Measurements from ENCODE around the gene AFAP1.

Gene AFAP1

DNA sequence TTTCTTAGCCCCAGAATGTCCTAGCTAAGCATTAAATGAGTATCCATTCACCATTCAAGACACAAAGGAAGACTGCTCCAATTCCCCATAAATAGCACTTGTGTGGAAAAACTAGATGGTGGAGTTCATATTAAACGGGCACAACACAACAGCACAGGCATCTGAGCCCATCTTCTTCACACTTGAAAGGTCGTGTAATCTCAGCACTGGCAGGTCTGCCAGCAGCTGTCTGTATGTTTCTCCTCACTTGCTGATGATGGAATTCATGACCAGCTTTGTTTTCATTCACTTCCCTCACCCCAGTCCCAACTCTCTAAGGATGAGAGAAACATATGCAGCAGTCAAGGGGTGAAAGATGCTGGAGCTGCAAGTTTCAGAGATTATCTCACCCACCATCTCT, 148.7 kb downstream of the AFAP1 start:
- in situ Hi-C loops (cut with MboI; ENCODE audit: low sequenced_read_pairs) = no loop called here

GRCh38 chr4:7790023-7790422, 149.6 kb downstream of the AFAP1 start:
- in situ Hi-C loops (cut with MboI; ENCODE audit: low sequenced_read_pairs) = no loop called here

DNA sequence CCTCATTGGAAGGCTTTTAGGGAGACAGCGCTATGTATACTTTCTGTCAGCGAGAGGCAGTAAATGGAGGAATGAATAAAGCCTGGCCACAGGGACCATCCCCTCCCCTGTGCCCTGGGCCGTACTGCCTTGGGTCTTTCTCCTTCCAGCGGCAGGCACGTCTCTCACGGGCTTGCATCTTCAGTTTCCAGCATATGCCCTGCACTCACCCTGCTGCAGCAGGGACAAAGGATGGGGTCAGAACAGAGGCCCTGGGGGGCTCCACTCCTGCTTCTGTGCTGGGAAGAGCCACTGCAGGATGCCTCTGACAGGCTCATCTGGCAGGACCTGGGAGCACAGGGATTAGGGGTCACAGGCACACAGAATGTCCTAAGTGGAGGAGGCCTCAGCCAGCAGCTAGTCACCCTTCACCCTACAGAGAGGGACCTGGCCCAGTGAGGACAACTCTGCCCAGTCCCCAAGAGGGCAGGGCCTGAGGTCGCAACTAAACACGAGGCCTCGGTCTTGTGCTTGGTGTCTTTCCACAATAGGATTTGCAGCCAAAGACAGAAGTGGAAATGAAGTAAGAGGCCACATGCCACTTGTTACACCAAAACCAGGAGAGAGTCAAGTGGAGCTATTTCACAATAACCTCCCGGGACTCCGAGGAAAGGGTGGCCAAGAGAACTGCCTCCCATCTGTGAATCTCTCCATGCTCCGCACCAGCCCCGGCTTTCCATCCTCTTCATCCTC, 150.8 kb downstream of the AFAP1 start:
- in situ Hi-C loops (cut with MboI; ENCODE audit: low sequenced_read_pairs) = no loop called here

DNA sequence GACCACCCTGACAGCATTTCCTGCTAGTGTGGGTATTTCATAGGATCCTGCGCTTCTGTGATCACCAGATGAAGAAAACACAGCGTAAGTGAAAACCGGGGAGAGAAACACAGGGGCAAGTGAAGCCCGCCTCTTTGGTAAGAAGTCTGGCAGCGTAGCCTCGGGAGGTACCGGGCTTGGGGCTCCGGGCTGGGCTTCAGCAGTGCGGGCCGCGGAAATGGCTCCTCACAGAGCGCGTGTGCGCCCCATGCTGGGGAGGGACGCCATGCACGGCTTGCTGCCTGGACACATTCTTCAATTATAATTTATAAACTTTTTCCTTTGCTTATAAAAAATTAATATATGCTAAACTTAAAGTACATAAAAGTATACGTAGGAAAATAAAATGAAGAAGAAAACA, 151.5 kb downstream of the AFAP1 start:
- in situ Hi-C loops (cut with MboI; ENCODE audit: low sequenced_read_pairs) = no loop called here

GRCh38 chr4:7787681-7788141, 151.9 kb downstream of the AFAP1 start:
- in situ Hi-C loops (cut with MboI; ENCODE audit: low sequenced_read_pairs) = no loop called here

GRCh38 chr4:7787067-7787466, 152.6 kb downstream of the AFAP1 start:
- in situ Hi-C loops (cut with MboI; ENCODE audit: low sequenced_read_pairs) = no loop called here

DNA sequence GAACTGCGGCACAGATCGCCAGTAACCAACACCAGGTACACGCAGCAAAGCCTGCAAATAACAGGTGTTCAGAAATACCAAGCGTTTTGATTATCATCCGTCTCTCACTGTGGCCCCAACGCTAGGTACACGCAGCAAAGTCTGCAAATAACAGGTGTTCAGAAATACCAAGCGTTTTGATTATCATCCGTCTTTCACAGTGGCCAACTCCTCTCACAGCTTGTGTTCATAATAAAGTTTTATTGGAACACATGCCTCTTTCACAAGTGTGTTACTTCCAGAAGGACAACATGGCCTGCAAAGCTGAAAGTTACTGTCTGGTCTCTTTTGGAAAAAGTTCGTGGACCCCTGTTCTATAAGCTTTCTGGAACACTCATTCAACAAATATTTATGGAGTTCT, 153.1 kb downstream of the AFAP1 start:
- in situ Hi-C loops (cut with MboI; ENCODE audit: low sequenced_read_pairs) = no loop called here

- in situ Hi-C loops (cut with MboI; ENCODE audit: low sequenced_read_pairs) = no loop called here
These were observed 153.6 kb downstream of the AFAP1 start for GRCh38 chr4:7786040-7786439.

GRCh38 chr4:7785017-7785416, 154.6 kb downstream of the AFAP1 start:
- in situ Hi-C loops (cut with MboI; ENCODE audit: low sequenced_read_pairs) = no loop called here

- in situ Hi-C loops (cut with MboI; ENCODE audit: low sequenced_read_pairs) = no loop called here
These were observed 155.4 kb downstream of the AFAP1 start for GRCh38 chr4:7784131-7784870.

DNA sequence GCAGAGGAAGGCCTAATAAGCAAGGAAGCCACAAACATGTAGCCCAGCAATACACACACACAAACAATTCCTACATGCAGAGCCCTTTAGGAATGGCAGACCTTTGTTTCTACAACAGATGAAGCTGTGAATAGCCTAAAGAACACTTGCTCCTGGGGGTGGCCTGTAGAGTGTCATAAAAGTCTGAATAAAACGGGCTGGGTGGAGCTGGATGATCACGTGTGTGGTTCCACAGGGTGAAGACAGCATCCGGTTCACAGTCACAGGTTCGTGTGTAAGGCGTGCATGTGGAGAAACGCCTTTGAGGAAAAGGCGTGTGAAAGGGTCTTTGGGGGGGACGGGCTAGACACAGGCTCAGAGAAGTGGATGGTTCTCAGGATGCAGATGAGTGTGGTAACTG, 156.1 kb downstream of the AFAP1 start:
- in situ Hi-C loops (cut with MboI; ENCODE audit: low sequenced_read_pairs) = no loop called here

GRCh38 chr4:7782783-7783182, 156.9 kb downstream of the AFAP1 start:
- in situ Hi-C loops (cut with MboI; ENCODE audit: low sequenced_read_pairs) = no loop called here

- in situ Hi-C loops (cut with MboI; ENCODE audit: low sequenced_read_pairs) = no loop called here
These were observed 157.7 kb downstream of the AFAP1 start for GRCh38 chr4:7781993-7782392.

GRCh38 chr4:7781366-7781765, 158.3 kb downstream of the AFAP1 start:
- in situ Hi-C loops (cut with MboI; ENCODE audit: low sequenced_read_pairs) = no loop called here

DNA sequence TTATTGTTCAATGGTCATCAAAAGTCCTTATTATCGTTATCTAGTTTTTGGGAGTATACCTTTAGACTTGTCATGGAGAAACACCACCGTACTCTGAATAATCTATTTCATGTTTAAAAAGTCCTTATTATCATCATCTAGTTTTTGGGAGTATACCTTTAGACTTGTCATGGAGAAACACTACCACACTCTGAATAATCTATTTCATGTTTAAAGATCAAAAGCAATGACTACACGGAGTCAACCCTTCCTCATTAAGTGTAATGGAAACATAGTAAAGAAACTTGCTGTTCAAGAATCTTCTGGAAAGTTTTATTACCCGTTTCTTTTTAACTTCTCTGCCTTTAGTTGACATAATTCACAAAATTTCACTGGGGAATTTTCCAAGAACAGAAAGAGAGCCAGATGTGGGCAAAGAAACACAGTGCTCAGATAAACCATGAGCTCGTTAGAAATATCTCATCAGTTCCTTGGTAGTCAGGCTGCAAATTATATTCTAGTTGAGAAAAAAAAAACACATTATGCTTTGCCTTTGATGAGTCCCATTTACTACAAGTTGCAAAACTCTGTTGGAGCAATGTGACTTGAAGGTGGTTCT, 158.8 kb downstream of the AFAP1 start:
- in situ Hi-C loops (cut with MboI; ENCODE audit: low sequenced_read_pairs) = no loop called here

DNA sequence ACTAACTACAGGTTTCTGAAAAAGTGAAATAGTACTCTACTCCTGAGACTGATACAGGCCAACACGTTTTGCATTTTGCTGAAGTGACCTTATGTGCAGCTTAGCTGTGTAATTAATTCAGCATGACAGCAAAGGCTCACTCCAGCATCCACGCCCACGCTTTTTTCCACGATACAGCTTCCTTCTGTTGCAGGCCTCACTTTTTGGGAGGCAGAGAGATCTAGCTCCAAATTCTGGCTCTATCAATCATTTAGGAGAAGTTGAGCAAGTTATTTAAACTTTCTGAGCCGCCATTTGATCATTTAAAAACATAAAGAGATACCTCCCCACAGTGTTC, 160.3 kb downstream of the AFAP1 start:
- in situ Hi-C loops (cut with MboI; ENCODE audit: low sequenced_read_pairs) = no loop called here

DNA sequence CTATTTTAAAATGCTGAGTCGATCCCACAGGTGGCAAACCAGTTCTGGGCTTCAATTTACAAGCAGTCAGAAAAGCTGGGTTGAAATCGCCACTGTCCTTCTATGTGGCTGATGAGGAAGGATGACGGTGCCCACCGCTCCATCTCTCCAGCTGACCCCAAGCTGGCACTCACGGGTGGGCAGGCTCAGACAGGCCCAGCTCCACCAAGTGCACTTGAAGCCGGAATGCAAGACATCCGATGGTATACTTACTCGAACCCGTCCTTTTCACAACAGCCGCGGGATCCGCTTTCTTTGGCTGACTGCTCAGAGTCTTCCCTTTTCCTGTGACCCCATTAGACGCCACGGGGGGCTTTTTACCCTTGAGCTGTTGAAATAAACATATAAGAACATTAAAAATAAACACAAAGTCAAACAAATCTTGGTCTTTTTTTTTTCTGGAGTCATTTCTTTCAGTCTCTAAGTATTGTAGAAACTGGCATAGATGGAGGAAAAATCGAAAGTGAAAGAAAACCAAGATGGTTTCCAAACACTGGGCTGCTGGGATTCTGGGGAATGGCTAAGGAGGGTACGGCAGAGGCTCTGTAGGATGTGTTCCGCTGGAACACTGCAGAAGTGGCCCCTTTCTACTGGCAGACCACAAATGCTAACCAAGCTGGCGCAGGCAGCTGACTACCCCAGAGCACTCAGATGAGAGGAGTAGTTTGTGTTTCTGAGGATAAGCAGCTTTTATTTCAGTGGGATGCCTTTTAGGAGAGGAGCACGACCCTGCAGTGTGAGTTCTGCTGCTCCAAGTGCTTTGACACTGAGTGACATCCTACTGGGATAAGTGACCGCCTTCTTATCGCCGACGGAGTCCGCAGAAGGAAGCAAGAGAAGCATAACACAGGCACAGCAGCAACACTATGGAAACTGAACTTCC, 160.9 kb downstream of the AFAP1 start:
- in situ Hi-C loops (cut with MboI; ENCODE audit: low sequenced_read_pairs) = no loop called here

DNA sequence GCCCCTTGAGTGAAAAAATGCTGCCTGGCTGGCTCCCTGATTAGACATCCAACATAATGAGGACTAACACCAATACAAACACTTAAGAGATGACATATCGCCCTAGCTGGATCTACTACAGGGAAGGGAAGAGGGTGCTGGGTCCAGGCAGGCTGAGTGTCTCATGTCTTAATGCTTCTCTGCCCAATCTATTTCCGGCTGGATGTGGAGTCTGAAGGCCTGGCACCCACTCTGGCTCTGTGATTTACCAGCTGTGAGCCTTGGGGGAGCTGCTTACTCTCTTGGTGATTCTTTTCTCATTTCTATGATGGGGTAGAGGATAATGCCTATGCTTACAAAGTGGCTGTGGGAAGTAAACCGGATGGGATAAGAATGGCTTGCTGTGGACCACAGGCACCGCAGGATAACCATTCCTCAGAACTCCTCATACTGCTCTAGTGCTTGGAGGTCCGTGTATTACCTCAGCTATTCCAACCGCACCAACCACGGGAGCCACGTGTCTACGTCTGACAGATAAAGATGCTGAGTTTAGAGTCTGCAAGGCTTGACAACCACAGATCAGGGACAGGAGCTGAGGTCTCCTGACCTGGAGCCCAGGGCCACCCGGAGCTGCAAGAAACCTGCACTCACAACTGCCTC, 161.7 kb downstream of the AFAP1 start:
- in situ Hi-C loops (cut with MboI; ENCODE audit: low sequenced_read_pairs) = no loop called here

- in situ Hi-C loops (cut with MboI; ENCODE audit: low sequenced_read_pairs) = no loop called here
These were observed 162.5 kb downstream of the AFAP1 start for GRCh38 chr4:7777017-7777710.

- in situ Hi-C loops (cut with MboI; ENCODE audit: low sequenced_read_pairs) = no loop called here
These were observed 164.3 kb downstream of the AFAP1 start for GRCh38 chr4:7775396-7775795.
